HUES64 (cell line): ENCODE results near the gene LDLRAD4.

Experiments used
- H3K27ac ChIP-seq: 2 replicates; pipeline ENCODE4 v1.7.0; 2013; ENCODE audit warnings: low read depth, low read length, inconsistent platforms
- H3K27me3 ChIP-seq: 2 replicates; pipeline ENCODE4 v1.6.1; 2013; ENCODE audit warnings: mild to moderate bottlenecking, low read length; ENCODE audit not compliant: insufficient read depth
- H3K36me3 ChIP-seq: 2 replicates; pipeline ENCODE4 v1.6.1; 2013; ENCODE audit warnings: mild to moderate bottlenecking, low read length; ENCODE audit not compliant: insufficient read depth
- H3K4me1 ChIP-seq: 2 replicates; pipeline ENCODE4 v1.6.1; 2013; ENCODE audit warnings: mild to moderate bottlenecking, low read length, moderate library complexity; ENCODE audit not compliant: insufficient read depth
- H3K4me3 ChIP-seq: 2 replicates; pipeline ENCODE4 v1.5.1; 2013; ENCODE audit warnings: mild to moderate bottlenecking, low read length, moderate library complexity
- H3K9ac ChIP-seq: 2 replicates; pipeline ENCODE4 v1.6.1; 2013; ENCODE audit warnings: mild to moderate bottlenecking, low read depth, low read length
- H3K9me3 ChIP-seq: 2 replicates; pipeline ENCODE4 v1.6.1; 2013; ENCODE audit warnings: low read depth, low read length; ENCODE audit not compliant: insufficient read depth
- WGBS: fragments of 150-250, 120-280 bp; methylation state at CpG from one replicate; pipeline ENCODE4 v1.1.7; 2013; ENCODE audit warnings: missing lambda C conversion rate; 5-methylcytosine and 5-hydroxymethylcytosine counted together

The LDLRAD4 gene

GRCh38 chr18:13520741-13521140 is 302.2 kb downstream of the LDLRAD4 start:
- Histone ChIP-seq H3K4me1 (no peaks in the 10 kb centered on the region), H3K4me3 (no peak overlapping the region), H3K27ac (no peak overlapping the region), H3K27me3 (no peaks in the 10 kb centered on the region), H3K36me3 (no peaks in the 10 kb centered on the region), H3K9me3 (no peaks in the 10 kb centered on the region), H3K9ac (no peak overlapping the region)
- WGBS, result 91% methylated on average over 5 of the region's 5 CpGs

GRCh38 chr18:13521418-13521817 is 302.9 kb downstream of the LDLRAD4 start:
- 90% methylated on average over 4 of the region's 4 CpGs for WGBS
- Histone ChIP-seq H3K9ac (no peak overlapping the region), H3K9me3 (no peaks in the 10 kb centered on the region), H3K4me1 (no peaks in the 10 kb centered on the region), H3K36me3 (no peaks in the 10 kb centered on the region), H3K27me3 (no peaks in the 10 kb centered on the region), H3K4me3 (no peak overlapping the region), H3K27ac (no peak overlapping the region)

- H3K4me1 ChIP-seq, result no peaks in the 10 kb centered on the region
- 87% methylated on average over 2 of the region's 2 CpGs for WGBS
- no peak overlapping the region for H3K27ac ChIP-seq
- H3K9me3 ChIP-seq, result no peaks in the 10 kb centered on the region
- no peak overlapping the region for H3K4me3 ChIP-seq
- H3K9ac ChIP-seq, result no peak overlapping the region
- no peaks in the 10 kb centered on the region for H3K36me3 ChIP-seq
- no peaks in the 10 kb centered on the region for H3K27me3 ChIP-seq
Observed at GRCh38 chr18:13522256-13522655, 303.7 kb downstream of the LDLRAD4 start.

GRCh38 chr18:13522861-13523660 is 304.5 kb downstream of the LDLRAD4 start:
- no peaks in the 10 kb centered on the region for H3K36me3 ChIP-seq

GRCh38 chr18:13524054-13524453 is 305.5 kb downstream of the LDLRAD4 start:
- Histone ChIP-seq H3K4me1 (no peaks in the 10 kb centered on the region), H3K9ac (no peak overlapping the region), H3K27me3 (no peaks in the 10 kb centered on the region), H3K36me3 (no peaks in the 10 kb centered on the region), H3K4me3 (no peak overlapping the region), H3K9me3 (no peaks in the 10 kb centered on the region), H3K27ac (no peak overlapping the region)
- 93% methylated on average over 4 of the region's 5 CpGs for WGBS

More at GRCh38 chr18:13522861-13523660, 304.5 kb downstream of the LDLRAD4 start:
- Histone ChIP-seq H3K9ac (no peak overlapping the region), H3K4me1 (no peaks in the 10 kb centered on the region), H3K27me3 (no peaks in the 10 kb centered on the region), H3K27ac (no peak overlapping the region), H3K9me3 (no peaks in the 10 kb centered on the region), H3K4me3 (no peak overlapping the region)
- 88% methylated on average over 15 of the region's 15 CpGs for WGBS

GRCh38 chr18:13524811-13525210 is 306.3 kb downstream of the LDLRAD4 start:
- Histone ChIP-seq H3K9ac (no peak overlapping the region), H3K27ac (no peak overlapping the region), H3K4me3 (no peak overlapping the region), H3K36me3 (no peaks in the 10 kb centered on the region), H3K9me3 (no peaks in the 10 kb centered on the region), H3K27me3 (no peaks in the 10 kb centered on the region), H3K4me1 (no peaks in the 10 kb centered on the region)
- 87% methylated on average over 11 of the region's 11 CpGs for WGBS

GRCh38 chr18:13525381-13526029 is 306.9 kb downstream of the LDLRAD4 start:
- H3K9me3 ChIP-seq, result no peaks in the 10 kb centered on the region
- 90% methylated on average over 14 of the region's 14 CpGs for WGBS
- no peak overlapping the region for H3K4me3 ChIP-seq
- no peaks in the 10 kb centered on the region for H3K4me1 ChIP-seq
- no peaks in the 10 kb centered on the region for H3K27me3 ChIP-seq
- no peaks in the 10 kb centered on the region for H3K36me3 ChIP-seq
- no peak overlapping the region for H3K9ac ChIP-seq
- no peak overlapping the region for H3K27ac ChIP-seq

GRCh38 chr18:13526519-13526918 is 308.0 kb downstream of the LDLRAD4 start:
- Histone ChIP-seq H3K9ac (no peak overlapping the region), H3K36me3 (no peaks in the 10 kb centered on the region)
- 84% methylated on average over 4 of the region's 4 CpGs for WGBS

GRCh38 chr18:13527256-13527655 is 308.7 kb downstream of the LDLRAD4 start:
- Histone ChIP-seq H3K4me1 (no peaks in the 10 kb centered on the region), H3K27me3 (no peaks in the 10 kb centered on the region), H3K27ac (no peak overlapping the region), H3K9me3 (no peaks in the 10 kb centered on the region), H3K4me3 (no peak overlapping the region), H3K36me3 (no peaks in the 10 kb centered on the region), H3K9ac (no peak overlapping the region)
- 95% methylated on average over 10 of the region's 10 CpGs for WGBS

More at GRCh38 chr18:13526519-13526918, 308.0 kb downstream of the LDLRAD4 start:
- Histone ChIP-seq H3K9me3 (no peaks in the 10 kb centered on the region), H3K4me3 (no peak overlapping the region), H3K27me3 (no peaks in the 10 kb centered on the region), H3K27ac (no peak overlapping the region), H3K4me1 (no peaks in the 10 kb centered on the region)

GRCh38 chr18:13527730-13528129 is 309.2 kb downstream of the LDLRAD4 start:
- H3K27ac ChIP-seq, result no peak overlapping the region
- 90% methylated on average over 5 of the region's 5 CpGs for WGBS
- no peaks in the 10 kb centered on the region for H3K4me1 ChIP-seq
- H3K4me3 ChIP-seq, result no peak overlapping the region
- no peaks in the 10 kb centered on the region for H3K27me3 ChIP-seq
- no peak overlapping the region for H3K9ac ChIP-seq
- no peaks in the 10 kb centered on the region for H3K9me3 ChIP-seq
- H3K36me3 ChIP-seq, result no peaks in the 10 kb centered on the region

GRCh38 chr18:13528739-13529392 is 310.3 kb downstream of the LDLRAD4 start:
- 94% methylated on average over 9 of the region's 9 CpGs for whole genome bisulfite sequencing
- H3K9ac ChIP-seq, result no peak overlapping the region

More at GRCh38 chr18:13528739-13529392, 310.3 kb downstream of the LDLRAD4 start:
- Histone ChIP-seq H3K27me3 (no peaks in the 10 kb centered on the region), H3K4me1 (no peaks in the 10 kb centered on the region), H3K4me3 (no peak overlapping the region), H3K9me3 (no peaks in the 10 kb centered on the region), H3K27ac (no peak overlapping the region), H3K36me3 (no peaks in the 10 kb centered on the region)
